Endodermal cell (in vitro differentiated cells): ENCODE results near the gene CLEC2L. TPM values are rescaled to one million over a fixed set of nuclear protein-coding genes. Genes with fewer than 3 reads are reported as not detected.

Experiments
- DNase-seq: peaks from one replicate; pipeline ENCODE4 v3.0.0-alpha.2; 2017
- H3K27ac ChIP-seq: 2 replicates; pipeline ENCODE4 v1.5.1; 2013; ENCODE audit warnings: mild to moderate bottlenecking, low read depth, low read length, moderate library complexity
- H3K27me3 ChIP-seq: 2 replicates; pipeline ENCODE4 v1.6.1; 2013; ENCODE audit warnings: mild to moderate bottlenecking, low read length, moderate library complexity; ENCODE audit not compliant: insufficient read depth, control insufficient read depth, poor library complexity, severe bottlenecking
- H3K36me3 ChIP-seq: 2 replicates; pipeline ENCODE4 v1.7.0; 2013; ENCODE audit warnings: mild to moderate bottlenecking, low read length, moderate library complexity; ENCODE audit not compliant: control insufficient read depth, insufficient read depth
- H3K4me1 ChIP-seq: one replicate; pipeline ENCODE4 v1.7.0; 2013; ENCODE audit warnings: low read length; ENCODE audit not compliant: control insufficient read depth, insufficient read depth
- H3K4me3 ChIP-seq: 2 replicates; pipeline ENCODE4 v1.5.1; 2013; ENCODE audit warnings: mild to moderate bottlenecking, low read length, moderate library complexity
- H3K9ac ChIP-seq: 2 replicates; pipeline ENCODE4 v1.6.1; 2013; ENCODE audit warnings: mild to moderate bottlenecking, low read length, moderate library complexity; ENCODE audit not compliant: poor library complexity, severe bottlenecking; ENCODE audit errors: extremely low read depth
- H3K9me3 ChIP-seq: 2 replicates; pipeline ENCODE4 v1.6.1; 2013; ENCODE audit warnings: mild to moderate bottlenecking, low read length, moderate library complexity; ENCODE audit not compliant: control insufficient read depth
- H3K27ac Mint-ChIP-seq: 2 replicates; pipeline ENCODE4 v1.8.0; 2020; ENCODE audit warnings: mixed read lengths
- H3K27me3 Mint-ChIP-seq: 2 replicates; pipeline ENCODE4 v1.8.0; 2021; ENCODE audit warnings: mild to moderate bottlenecking, mixed read lengths; ENCODE audit not compliant: insufficient read depth
- H3K36me3 Mint-ChIP-seq: 2 replicates; pipeline ENCODE4 v1.8.0; 2020; ENCODE audit warnings: low read depth, mixed read lengths
- H3K4me1 Mint-ChIP-seq: 2 replicates; pipeline ENCODE4 v1.8.0; 2020; ENCODE audit warnings: mixed read lengths
- H3K4me3 Mint-ChIP-seq: 2 replicates; pipeline ENCODE4 v1.8.0; 2020; ENCODE audit warnings: mild to moderate bottlenecking, moderate library complexity, mixed read lengths
- H3K9me3 Mint-ChIP-seq: 2 replicates; pipeline ENCODE4 v1.8.0; 2020; ENCODE audit warnings: mild to moderate bottlenecking, mixed read lengths
- CTCF ChIP-seq: fragments of 200-600 bp; sonication (generic); conservative IDR thresholded peaks from 2 replicates; pipeline ENCODE4 v1.5.0; 2021; ENCODE audit warnings: antibody characterized with exemption, mild to moderate bottlenecking
- whole genome bisulfite sequencing, 2 experiments: methylation state at CpG; one replicate each; pipeline versions ENCODE4 v1.1.5 to v1.1.7; 2013; ENCODE audit warnings: missing lambda C conversion rate in 2 of 2, mixed read lengths in 1 of 2; ENCODE audit not compliant: insufficient coverage in 1 of 2, insufficient read length in 1 of 2; 5-methylcytosine and 5-hydroxymethylcytosine counted together
- total RNA-seq, 2 donors: library from RNA; stranded (reverse); fragmentation: NEBNext Ultra II Directional in 1 of 2; extraction: Animal tissue kit (Norgen Biotek cat#: 25700) in 1 of 2; gene quantifications; 2 replicates in 1 of 2; 3 replicates in 1 of 2; pipeline ENCODE4 v1.2.1, GENCODE V29; 2021

The CLEC2L gene
- total RNA-seq, 2 donors from 2014 or later = 1.2 to 1.5 TPM

- Histone ChIP-seq H3K27ac (no peak overlapping the region), H3K27me3 (no peaks in the 10 kb centered on the region), H3K9me3 (no peaks in the 10 kb centered on the region), H3K36me3 (peaks cover 68% of the 10 kb centered on the region), H3K9ac (no peak overlapping the region), H3K4me3 (no peak overlapping the region), H3K4me1 (no peaks in the 10 kb centered on the region)
- Mint-ChIP-seq H3K27ac (no peak overlapping the region), H3K9me3 (no peaks in the 10 kb centered on the region), H3K36me3 (peaks cover 62% of the 10 kb centered on the region), H3K4me1 (no peaks in the 10 kb centered on the region), H3K27me3 (no peaks in the 10 kb centered on the region), H3K4me3 (no peak overlapping the region)
- no peak for DNase-seq
- no peak for TF ChIP-seq CTCF
- 92 to 98% methylated on average over 7 to 11 of the region's 11 CpGs for WGBS, 2 experiments
Measured at GRCh38 chr7:139576179-139576973, 52.9 kb downstream of the CLEC2L start.

- Histone ChIP-seq H3K4me1 (no peaks in the 10 kb centered on the region), H3K36me3 (peaks cover 74% of the 10 kb centered on the region), H3K9me3 (no peaks in the 10 kb centered on the region), H3K4me3 (no peak overlapping the region), H3K9ac (no peak overlapping the region), H3K27me3 (no peaks in the 10 kb centered on the region), H3K27ac (no peak overlapping the region)
- H3K27ac Mint-ChIP-seq = no peak overlapping the region
- no peak for TF ChIP-seq CTCF
- peaks cover 62% of the 10 kb centered on the region for H3K36me3 Mint-ChIP-seq
- no peaks in the 10 kb centered on the region for H3K9me3 Mint-ChIP-seq
- no peak overlapping the region for H3K4me3 Mint-ChIP-seq
- DNase-seq = no peak
- H3K4me1 Mint-ChIP-seq = no peaks in the 10 kb centered on the region
- no peaks in the 10 kb centered on the region for H3K27me3 Mint-ChIP-seq
- 94 to 98% methylated on average over 3 of the region's 3 CpGs for WGBS, 2 experiments
Measured at GRCh38 chr7:139580435-139580834, 57.0 kb downstream of the CLEC2L start.

GRCh38 chr7:139582130-139582650, 58.7 kb downstream of the CLEC2L start:
- Histone ChIP-seq H3K36me3 (peaks cover 86% of the 10 kb centered on the region), H3K9ac (no peak overlapping the region), H3K27ac (no peak overlapping the region), H3K4me3 (no peak overlapping the region), H3K27me3 (no peaks in the 10 kb centered on the region), H3K9me3 (no peaks in the 10 kb centered on the region), H3K4me1 (no peaks in the 10 kb centered on the region)
- 95 to 98% methylated on average over 10 to 14 of the region's 14 CpGs for WGBS, 2 experiments
- Mint-ChIP-seq H3K36me3 (peaks cover 69% of the 10 kb centered on the region), H3K27ac (no peak overlapping the region), H3K27me3 (no peaks in the 10 kb centered on the region), H3K4me3 (no peak overlapping the region), H3K4me1 (no peaks in the 10 kb centered on the region), H3K9me3 (no peaks in the 10 kb centered on the region)
- TF ChIP-seq CTCF = no peak
- DNase-seq = no peak
